Measurements from ENCODE around the gene CHST3.

GRCh38 chr10:71975871-71976725, 11.9 kb downstream of the CHST3 start:
- TF ChIP-seq CTCF (IDR thresholded peaks at IDR 0.05 in 8 of 11, conservative IDR thresholded peaks at IDR 0.05 in 3 of 11) (no peak), POLR2A (IDR thresholded peaks at IDR 0.05) (no peak), POLR2AphosphoS5 (IDR thresholded peaks at IDR 0.05) (no peak)

Measured in spleen (tissue), 7 donors.